HepG2 (cell line): ENCODE measurements around the gene PNPLA2. TPM values are rescaled to one million over a fixed set of nuclear protein-coding genes. Genes with fewer than 3 reads are reported as not detected.

ENCODE experiments used
- CHD4 ChIP-seq: fragments of 200-600 bp; sonication (generic); IDR thresholded peaks from 2 replicates; pipeline ENCODE4 v1.7.0; 2017; ENCODE audit warnings: mild to moderate bottlenecking, low read length, borderline replicate concordance
- EP300 ChIP-seq, 3 experiments: sonication (generic) in 1 of 3; formaldehyde crosslinking in 1 of 3; IDR thresholded peaks; 2 replicates each; pipeline versions ENCODE4 v1.5.1 to v1.6.1; 2011 to 2020; ENCODE audit warnings: low read depth in 2 of 3, low read length in 2 of 3, borderline replicate concordance in 1 of 3, improper control_type of control experiment in 1 of 3, mild to moderate bottlenecking in 1 of 3, missing genetic modification reagents in 1 of 3, moderate library complexity in 1 of 3
- ESRRA ChIP-seq: sonication (generic); formaldehyde crosslinking; IDR thresholded peaks from 2 replicates; pipeline ENCODE4 v1.5.1; 2020; ENCODE audit warnings: mild to moderate bottlenecking, low read depth, missing genetic modification reagents
- MTA3 ChIP-seq: sonication (generic); formaldehyde crosslinking; IDR thresholded peaks from 2 replicates; pipeline ENCODE4 v1.4.0; 2020; ENCODE audit warnings: missing genetic modification reagents
- NAIF1 ChIP-seq: sonication (generic); formaldehyde crosslinking; IDR thresholded peaks from 2 replicates; pipeline ENCODE4 v1.5.0; 2020; ENCODE audit warnings: mild to moderate bottlenecking, missing genetic modification reagents, borderline replicate concordance
- PHF21A ChIP-seq: sonication (generic); formaldehyde crosslinking; IDR thresholded peaks from 2 replicates; pipeline ENCODE4 v1.5.0; 2020; ENCODE audit warnings: mild to moderate bottlenecking, missing genetic modification reagents
- THAP11 ChIP-seq: IDR thresholded peaks from 2 replicates; pipeline ENCODE4 v1.6.1; 2016; ENCODE audit warnings: missing biosample characterization, missing genetic modification reagents
- ZBTB10 ChIP-seq: sonication (generic); formaldehyde crosslinking; IDR thresholded peaks from 2 replicates; pipeline ENCODE4 v1.4.0; 2020; ENCODE audit warnings: missing genetic modification reagents, borderline replicate concordance
- ZEB1 ChIP-seq: IDR thresholded peaks from 2 replicates; pipeline ENCODE4 v1.6.1; 2012; ENCODE audit warnings: mild to moderate bottlenecking, low read depth, inconsistent platforms; ENCODE audit not compliant: insufficient replicate concordance
- ZFP36 ChIP-seq: fragments of 150-350 bp; IDR thresholded peaks from 2 replicates; pipeline ENCODE4 v1.6.1; 2018; ENCODE audit warnings: borderline replicate concordance, low read length, low read depth; ENCODE audit not compliant: partially characterized antibody
- ZNF260 ChIP-seq: sonication (generic); formaldehyde crosslinking; IDR thresholded peaks from 2 replicates; pipeline ENCODE4 v1.4.0; 2020; ENCODE audit warnings: missing genetic modification reagents, low read depth, mild to moderate bottlenecking, borderline replicate concordance
- ZNF343 ChIP-seq: sonication (generic); formaldehyde crosslinking; IDR thresholded peaks from 2 replicates; pipeline ENCODE4 v1.4.0; 2020; ENCODE audit warnings: mild to moderate bottlenecking, missing genetic modification reagents
- ZNF432 ChIP-seq: sonication (generic); formaldehyde crosslinking; IDR thresholded peaks from 2 replicates; pipeline ENCODE4 v1.5.0; 2020; ENCODE audit warnings: missing genetic modification reagents, mild to moderate bottlenecking, borderline replicate concordance
- ZNF598 ChIP-seq: sonication (generic); formaldehyde crosslinking; IDR thresholded peaks from 2 replicates; pipeline ENCODE4 v1.5.1; 2020; ENCODE audit warnings: mild to moderate bottlenecking, missing genetic modification reagents, borderline replicate concordance
- ZNF605 ChIP-seq: sonication (generic); formaldehyde crosslinking; IDR thresholded peaks from 2 replicates; pipeline ENCODE4 v1.8.0; 2022; ENCODE audit warnings: mild to moderate bottlenecking, missing genetic modification reagents
- ZXDC ChIP-seq: sonication (generic); formaldehyde crosslinking; IDR thresholded peaks from 2 replicates; pipeline ENCODE4 v1.5.0; 2020; ENCODE audit warnings: mild to moderate bottlenecking, missing genetic modification reagents
- polyA plus RNA-seq, 8 experiments: library from polyadenylated mRNA; depleted of rRNA in 3 of 8; stranded (reverse) in 7 of 8; unstranded in 1 of 8; fragments of >200 nt; fragmentation: Illumina TruSeq in 4 of 8; extraction: Trizol in 4 of 8; gene quantifications; 2 replicates each; pipeline versions ENCODE4 v1.2.1 to v1.2.3, GENCODE V29; 2011 to 2016; ENCODE audit warnings: low read depth in 4 of 8, missing spikeins in 1 of 8, mixed read lengths in 1 of 8; ENCODE audit not compliant: insufficient read depth in 1 of 8
- total RNA-seq, 5 experiments: library from RNA; depleted of rRNA; stranded (reverse); fragments of >200 nt; fragmentation: Illumina TruSeq; extraction: Trizol; gene quantifications; 2 replicates each; pipeline ENCODE4 v1.2.3, GENCODE V29; 2016; ENCODE audit warnings: low read depth in 1 of 5
- TF ChIP-seq, protein P1 (sequence below): sonication (generic); formaldehyde crosslinking; IDR thresholded peaks from 2 replicates; pipeline ENCODE4 v1.9.0; 2022; ENCODE audit warnings: missing genetic modification reagents, mild to moderate bottlenecking, borderline replicate concordance
- TF ChIP-seq, protein P2 (sequence below): IDR thresholded peaks from 2 replicates; pipeline ENCODE4 v1.6.1; 2016

The PNPLA2 gene
- total and polyA plus RNA-seq, 2 of the 13 experiments (the other 11 are each of a cell fraction or from before 2014, with no cell fraction given): 10.5 to 43.2 TPM

DNA sequence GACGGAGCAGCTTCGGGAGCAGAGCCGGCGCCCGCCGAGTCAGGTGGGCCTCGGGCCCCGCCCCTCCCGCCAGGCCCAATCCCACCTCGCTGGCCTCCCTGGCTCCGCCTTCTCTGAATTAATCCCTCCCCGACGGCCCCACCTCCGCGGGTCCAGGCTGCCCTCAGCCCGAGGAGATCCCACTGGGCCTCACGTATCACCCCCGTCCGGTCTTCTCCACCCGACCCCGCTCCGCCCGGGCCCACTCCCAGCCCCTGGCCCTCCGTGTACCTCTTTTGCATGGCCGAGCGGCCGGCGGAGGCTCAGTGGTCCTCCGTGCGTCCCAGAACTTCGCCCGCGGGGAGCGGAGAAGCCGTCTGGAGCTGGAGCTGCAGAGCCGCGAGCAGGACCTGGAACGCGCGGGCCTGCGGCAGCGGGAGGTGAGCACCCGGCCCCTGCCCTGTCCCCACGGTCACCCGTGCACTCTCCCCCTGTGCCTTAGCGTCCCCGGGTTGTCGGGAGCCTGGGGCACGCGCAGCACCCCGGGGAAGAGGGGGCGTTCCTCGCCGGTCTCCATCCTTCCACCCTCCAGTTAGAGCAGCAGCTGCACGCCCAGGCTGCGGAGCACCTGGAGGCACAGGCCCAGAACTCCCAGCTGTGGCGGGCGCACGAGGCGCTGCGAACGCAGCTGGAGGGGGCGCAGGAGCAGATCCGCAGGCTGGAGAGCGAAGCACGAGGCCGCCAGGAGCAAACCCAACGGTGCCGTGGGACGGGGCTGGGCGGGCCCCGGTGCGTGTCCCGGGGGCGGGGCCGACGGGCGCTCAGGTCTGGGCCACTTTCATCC lies 11.8 kb downstream of the PNPLA2 start (continued):
- TF ChIP-seq NAIF1 (no peak), THAP11 (CRISPR knock-in tag) (no peak), CHD4 (no peak), ZNF343 (CRISPR knock-in tag) (no peak), ZNF260 (CRISPR knock-in tag) (no peak), ZNF605 (CRISPR knock-in tag) (no peak; the same call in none of the 2 replicates), ZEB1 (no peak), EP300 (IDR thresholded peaks at IDR 0.05; ENCODE audit: low read depth in 2 of 2, low read length in 2 of 2) (no peak), EP300 (CRISPR knock-in tag; IDR thresholded peaks at IDR 0.05; ENCODE audit: borderline replicate concordance) (no peak), ZBTB10 (0 out of 2 replicates have a peak, but pooled peaks have one; percentile 47), PHF21A (CRISPR knock-in tag) (peak; percentile 18; the same call in 1 of the 2 replicates), ZNF598 (CRISPR knock-in tag) (no peak), MTA3 (CRISPR knock-in tag) (no peak), ZFP36 (no peak), ZNF432 (CRISPR knock-in tag) (no peak), ESRRA (peak; percentile 5; the same call in 1 of the 2 replicates), ZXDC (no peak)
- TF ChIP-seq, protein P1, sequence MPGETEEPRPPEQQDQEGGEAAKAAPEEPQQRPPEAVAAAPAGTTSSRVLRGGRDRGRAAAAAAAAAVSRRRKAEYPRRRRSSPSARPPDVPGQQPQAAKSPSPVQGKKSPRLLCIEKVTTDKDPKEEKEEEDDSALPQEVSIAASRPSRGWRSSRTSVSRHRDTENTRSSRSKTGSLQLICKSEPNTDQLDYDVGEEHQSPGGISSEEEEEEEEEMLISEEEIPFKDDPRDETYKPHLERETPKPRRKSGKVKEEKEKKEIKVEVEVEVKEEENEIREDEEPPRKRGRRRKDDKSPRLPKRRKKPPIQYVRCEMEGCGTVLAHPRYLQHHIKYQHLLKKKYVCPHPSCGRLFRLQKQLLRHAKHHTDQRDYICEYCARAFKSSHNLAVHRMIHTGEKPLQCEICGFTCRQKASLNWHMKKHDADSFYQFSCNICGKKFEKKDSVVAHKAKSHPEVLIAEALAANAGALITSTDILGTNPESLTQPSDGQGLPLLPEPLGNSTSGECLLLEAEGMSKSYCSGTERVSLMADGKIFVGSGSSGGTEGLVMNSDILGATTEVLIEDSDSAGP: peak; percentile 22; the same call in 1 of the 2 replicates
- TF ChIP-seq, protein P2, sequence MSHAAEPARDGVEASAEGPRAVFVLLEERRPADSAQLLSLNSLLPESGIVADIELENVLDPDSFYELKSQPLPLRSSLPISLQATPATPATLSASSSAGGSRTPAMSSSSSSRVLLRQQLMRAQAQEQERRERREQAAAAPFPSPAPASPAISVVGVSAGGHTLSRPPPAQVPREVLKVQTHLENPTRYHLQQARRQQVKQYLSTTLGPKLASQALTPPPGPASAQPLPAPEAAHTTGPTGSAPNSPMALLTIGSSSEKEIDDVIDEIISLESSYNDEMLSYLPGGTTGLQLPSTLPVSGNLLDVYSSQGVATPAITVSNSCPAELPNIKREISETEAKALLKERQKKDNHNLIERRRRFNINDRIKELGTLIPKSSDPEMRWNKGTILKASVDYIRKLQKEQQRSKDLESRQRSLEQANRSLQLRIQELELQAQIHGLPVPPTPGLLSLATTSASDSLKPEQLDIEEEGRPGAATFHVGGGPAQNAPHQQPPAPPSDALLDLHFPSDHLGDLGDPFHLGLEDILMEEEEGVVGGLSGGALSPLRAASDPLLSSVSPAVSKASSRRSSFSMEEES (CRISPR knock-in tag): no peak
